GM12873 (cell line): ENCODE data around the gene CD2.

ENCODE experiments used
- TF ChIP-seq, protein P1 (sequence below): IDR thresholded peaks from 2 replicates; pipeline ENCODE4 v1.5.1; 2012; ENCODE audit warnings: low read depth, mild to moderate bottlenecking, moderate library complexity, low read length, control low read depth; ENCODE audit not compliant: insufficient read depth; ENCODE audit errors: missing control alignments

Gene CD2

DNA sequence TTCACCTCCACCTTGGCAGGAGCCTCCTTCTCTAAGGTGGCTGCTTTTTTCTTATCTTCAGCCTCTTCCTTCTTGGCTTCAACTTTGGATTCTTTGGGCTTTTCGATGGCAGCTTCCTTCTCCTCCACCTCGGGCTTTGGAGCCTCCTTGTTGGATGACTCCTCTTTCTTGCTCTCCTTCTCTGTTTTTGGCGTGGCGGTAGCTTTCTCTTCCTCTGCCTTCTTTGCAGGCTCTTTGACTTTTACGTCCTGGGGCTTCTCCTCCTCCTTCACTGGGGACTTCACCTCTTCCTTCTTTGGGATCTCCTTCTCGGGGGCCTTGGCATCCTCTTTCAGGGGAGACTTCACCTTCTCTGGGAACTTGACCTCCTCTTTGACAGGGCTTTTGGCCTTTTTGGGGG, 13.9 kb upstream of the CD2 start:
- TF ChIP-seq, protein P1, sequence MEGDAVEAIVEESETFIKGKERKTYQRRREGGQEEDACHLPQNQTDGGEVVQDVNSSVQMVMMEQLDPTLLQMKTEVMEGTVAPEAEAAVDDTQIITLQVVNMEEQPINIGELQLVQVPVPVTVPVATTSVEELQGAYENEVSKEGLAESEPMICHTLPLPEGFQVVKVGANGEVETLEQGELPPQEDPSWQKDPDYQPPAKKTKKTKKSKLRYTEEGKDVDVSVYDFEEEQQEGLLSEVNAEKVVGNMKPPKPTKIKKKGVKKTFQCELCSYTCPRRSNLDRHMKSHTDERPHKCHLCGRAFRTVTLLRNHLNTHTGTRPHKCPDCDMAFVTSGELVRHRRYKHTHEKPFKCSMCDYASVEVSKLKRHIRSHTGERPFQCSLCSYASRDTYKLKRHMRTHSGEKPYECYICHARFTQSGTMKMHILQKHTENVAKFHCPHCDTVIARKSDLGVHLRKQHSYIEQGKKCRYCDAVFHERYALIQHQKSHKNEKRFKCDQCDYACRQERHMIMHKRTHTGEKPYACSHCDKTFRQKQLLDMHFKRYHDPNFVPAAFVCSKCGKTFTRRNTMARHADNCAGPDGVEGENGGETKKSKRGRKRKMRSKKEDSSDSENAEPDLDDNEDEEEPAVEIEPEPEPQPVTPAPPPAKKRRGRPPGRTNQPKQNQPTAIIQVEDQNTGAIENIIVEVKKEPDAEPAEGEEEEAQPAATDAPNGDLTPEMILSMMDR: no peak

DNA sequence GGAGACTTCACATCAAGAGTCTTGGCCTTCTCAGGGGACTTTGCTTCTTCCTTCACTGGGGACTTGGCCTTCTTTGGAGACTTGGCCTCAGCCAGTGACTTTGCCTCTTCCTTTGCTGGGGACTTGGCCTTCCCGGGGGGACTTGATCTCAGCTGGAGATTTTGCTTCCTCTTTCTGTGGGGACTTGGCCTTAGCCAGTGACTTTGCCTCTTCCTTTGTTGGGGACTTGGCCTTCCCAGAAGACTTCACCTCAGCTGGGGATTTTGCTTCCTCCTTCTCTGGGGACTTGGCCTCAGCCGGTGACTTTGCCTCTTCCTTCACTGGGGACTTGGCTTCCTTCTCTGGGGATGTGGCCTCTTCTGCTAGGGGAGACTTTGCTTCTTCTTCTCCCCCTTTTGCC, 13.5 kb upstream of the CD2 start:
- TF ChIP-seq, protein P1: no peak

GRCh38 chr1:116741836-116742565, 12.2 kb upstream of the CD2 start:
- TF ChIP-seq, protein P1: no peak

GRCh38 chr1:116743535-116743934, 10.7 kb upstream of the CD2 start:
- TF ChIP-seq, protein P1: no peak

GRCh38 chr1:116748272-116748671, 6.0 kb upstream of the CD2 start:
- TF ChIP-seq, protein P1: no peak

DNA sequence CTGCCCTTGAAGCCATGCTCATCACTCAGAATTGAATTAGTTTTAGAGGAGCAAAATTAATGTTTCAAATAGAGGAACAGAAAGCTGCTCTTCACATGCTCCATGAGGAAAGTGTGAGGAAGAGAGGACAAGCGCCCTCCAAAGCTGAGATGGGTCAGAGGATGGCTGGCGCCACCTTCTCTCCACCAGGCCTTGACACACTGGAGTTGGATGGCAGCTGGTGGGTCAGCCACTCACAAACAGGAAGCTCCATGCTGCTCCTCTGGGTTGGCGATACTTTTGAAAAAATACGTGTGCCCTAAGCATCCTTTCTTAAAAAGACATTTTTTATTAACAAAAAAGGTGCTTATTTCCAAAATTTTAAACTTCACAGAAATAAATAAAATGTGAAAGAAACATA, 3.1 kb upstream of the CD2 start:
- TF ChIP-seq, protein P1: no peak

DNA sequence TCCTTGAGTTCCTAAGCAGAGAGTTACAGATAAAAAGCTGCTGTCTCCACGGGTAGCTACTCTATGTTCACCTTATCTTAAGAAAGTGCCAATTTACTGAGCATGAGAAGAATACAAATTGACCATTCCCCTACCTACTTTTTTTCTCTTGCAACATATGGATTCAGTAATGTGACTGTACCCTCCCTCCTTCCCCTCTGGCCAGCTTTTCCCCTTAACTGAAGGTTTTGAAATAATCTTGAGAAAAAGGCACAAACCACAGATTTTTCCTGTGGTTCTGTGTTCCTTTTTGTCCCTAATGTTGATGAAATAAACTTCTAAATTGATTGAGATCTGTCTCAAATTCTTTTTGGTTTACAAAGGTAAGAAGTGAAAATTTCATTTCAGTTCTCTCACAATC, 2.6 kb upstream of the CD2 start:
- TF ChIP-seq, protein P1: no peak
